H9 (cell line): ENCODE measurements around the gene POR. TPM values are rescaled to one million over a fixed set of nuclear protein-coding genes. Genes with fewer than 3 reads are reported as not detected.

ENCODE experiments used
- DNase-seq: peaks from one replicate; pipeline ENCODE4 v3.0.0-alpha.2; 2017
- H2AFZ ChIP-seq: one replicate; pipeline ENCODE4 v1.6.1; 2013; ENCODE audit warnings: mild to moderate bottlenecking, low read length, control low read depth, moderate library complexity
- H2AK5ac ChIP-seq: 2 replicates; pipeline ENCODE4 v1.6.1; 2013; ENCODE audit warnings: low read length, control low read depth, mixed read lengths; ENCODE audit not compliant: insufficient read length
- H2BK120ac ChIP-seq: one replicate; pipeline ENCODE4 v1.6.1; 2013; ENCODE audit warnings: low read depth, mild to moderate bottlenecking, low read length, control low read depth, inconsistent platforms; ENCODE audit not compliant: poor library complexity, severe bottlenecking
- H2BK12ac ChIP-seq: 2 replicates; pipeline ENCODE4 v1.6.1; 2013; ENCODE audit warnings: low read length, control low read depth, mixed read lengths, low read depth; ENCODE audit not compliant: insufficient read length
- H2BK15ac ChIP-seq: 2 replicates; pipeline ENCODE4 v1.6.1; 2013; ENCODE audit warnings: low read depth, low read length, control low read depth
- H2BK20ac ChIP-seq: one replicate; pipeline ENCODE4 v1.6.1; 2013; ENCODE audit warnings: low read depth, mild to moderate bottlenecking, low read length, control low read depth, inconsistent platforms; ENCODE audit not compliant: poor library complexity, severe bottlenecking
- H2BK5ac ChIP-seq: 2 replicates; pipeline ENCODE4 v1.6.1; 2013; ENCODE audit warnings: low read length, control low read depth, mixed read lengths; ENCODE audit not compliant: insufficient read length
- H3K14ac ChIP-seq: 2 replicates; pipeline ENCODE4 v1.6.1; 2013; ENCODE audit warnings: low read length, control low read depth; ENCODE audit not compliant: insufficient read depth
- H3K18ac ChIP-seq: 2 replicates; pipeline ENCODE4 v1.6.1; 2013; ENCODE audit warnings: low read depth, mild to moderate bottlenecking, mixed read lengths, low read length, control low read depth; ENCODE audit not compliant: insufficient read length
- H3K23ac ChIP-seq: 2 replicates; pipeline ENCODE4 v1.6.1; 2013; ENCODE audit warnings: low read length, control low read depth, mixed read lengths, low read depth; ENCODE audit not compliant: insufficient read length
- H3K23me2 ChIP-seq: 2 replicates; pipeline ENCODE4 v1.6.1; 2013; ENCODE audit warnings: low read depth, mild to moderate bottlenecking, mixed read lengths, low read length, control low read depth; ENCODE audit not compliant: insufficient read length, poor library complexity, severe bottlenecking
- H3K27ac ChIP-seq: 2 replicates; pipeline ENCODE4 v1.5.1; 2013; ENCODE audit warnings: low read length, control low read depth, mixed read lengths, low read depth; ENCODE audit not compliant: insufficient read length
- H3K27me3 ChIP-seq: 2 replicates; pipeline ENCODE4 v1.6.1; 2013; ENCODE audit warnings: low read length, control low read depth, inconsistent platforms; ENCODE audit not compliant: insufficient read depth
- H3K4ac ChIP-seq: 2 replicates; pipeline ENCODE4 v1.6.1; 2013; ENCODE audit warnings: low read depth, mild to moderate bottlenecking, control low read depth, inconsistent platforms, low read length, moderate library complexity
- H3K4me1 ChIP-seq: 2 replicates; pipeline ENCODE4 v1.6.1; 2013; ENCODE audit warnings: low read length, control low read depth, inconsistent platforms; ENCODE audit not compliant: insufficient read depth
- H3K4me2 ChIP-seq: 2 replicates; pipeline ENCODE4 v1.6.1; 2013; ENCODE audit warnings: low read length, control low read depth, mixed read lengths; ENCODE audit not compliant: insufficient read length, insufficient read depth
- H3K56ac ChIP-seq: 2 replicates; pipeline ENCODE4 v1.6.1; 2013; ENCODE audit warnings: low read depth, mild to moderate bottlenecking, mixed read lengths, low read length, control low read depth; ENCODE audit not compliant: insufficient read length
- H3K79me1 ChIP-seq: 2 replicates; pipeline ENCODE4 v1.6.1; 2013; ENCODE audit warnings: low read depth, mild to moderate bottlenecking, moderate library complexity, low read length, control low read depth, inconsistent platforms; ENCODE audit not compliant: insufficient read depth, poor library complexity, severe bottlenecking
- H3K79me2 ChIP-seq: 2 replicates; pipeline ENCODE4 v1.6.1; 2013; ENCODE audit warnings: low read length, control low read depth, inconsistent platforms; ENCODE audit not compliant: insufficient read depth
- H3K9ac ChIP-seq: 2 replicates; pipeline ENCODE4 v1.6.1; 2013; ENCODE audit warnings: low read length, control low read depth, mixed read lengths; ENCODE audit not compliant: insufficient read length; ENCODE audit errors: extremely low read depth
- H3K9me3 ChIP-seq: one replicate; pipeline ENCODE4 v1.6.1; 2013; ENCODE audit warnings: low read depth, low read length, inconsistent platforms; ENCODE audit not compliant: control insufficient read depth
- H3T11ph ChIP-seq: one replicate; pipeline ENCODE4 v1.6.1; 2013; ENCODE audit warnings: mild to moderate bottlenecking, low read length, control low read depth, inconsistent platforms
- H4K20me1 ChIP-seq: one replicate; pipeline ENCODE4 v1.6.1; 2013; ENCODE audit not compliant: control insufficient read depth, insufficient read length, insufficient read depth
- H4K5ac ChIP-seq: 2 replicates; pipeline ENCODE4 v1.6.1; 2013; ENCODE audit warnings: low read depth, mild to moderate bottlenecking, mixed read lengths, low read length, control low read depth; ENCODE audit not compliant: insufficient read length
- H4K8ac ChIP-seq: replicated peaks from 2 replicates; pipeline ENCODE4 v1.6.1; 2013; ENCODE audit warnings: low read length, control low read depth, mixed read lengths, low read depth; ENCODE audit not compliant: insufficient read length
- H4K91ac ChIP-seq: 2 replicates; pipeline ENCODE4 v1.6.1; 2013; ENCODE audit warnings: low read depth, mild to moderate bottlenecking, moderate library complexity, mixed read lengths, low read length, control low read depth; ENCODE audit not compliant: insufficient read length
- H3K27ac Mint-ChIP-seq, 3 experiments: 2 replicates in 2 of 3; 3 replicates in 1 of 3; pipeline ENCODE4 v1.8.0; 2020 to 2021; ENCODE audit warnings: mixed read lengths in 3 of 3, mild to moderate bottlenecking in 1 of 3, moderate library complexity in 1 of 3
- H3K27me3 Mint-ChIP-seq: 2 replicates; pipeline ENCODE4 v1.8.0; 2021; ENCODE audit warnings: low read depth, mild to moderate bottlenecking, moderate library complexity, mixed read lengths
- H3K36me3 Mint-ChIP-seq, 3 experiments: 2 replicates in 2 of 3; 3 replicates in 1 of 3; pipeline ENCODE4 v1.8.0; 2020 to 2021; ENCODE audit warnings: low read depth in 3 of 3, mixed read lengths in 3 of 3; ENCODE audit not compliant: insufficient read depth in 1 of 3
- H3K4me1 Mint-ChIP-seq, 2 experiments: 2 replicates each; pipeline ENCODE4 v1.8.0; 2020; ENCODE audit warnings: mixed read lengths in 2 of 2
- H3K4me3 Mint-ChIP-seq, 2 experiments: 2 replicates in 1 of 2; 3 replicates in 1 of 2; pipeline ENCODE4 v1.8.0; 2020 to 2021; ENCODE audit warnings: mild to moderate bottlenecking in 2 of 2, mixed read lengths in 2 of 2, moderate library complexity in 1 of 2
- H3K9me3 Mint-ChIP-seq, 2 experiments: 2 replicates in 1 of 2; 3 replicates in 1 of 2; pipeline ENCODE4 v1.8.0; 2020; ENCODE audit warnings: mild to moderate bottlenecking in 2 of 2, mixed read lengths in 2 of 2, moderate library complexity in 1 of 2
- CTCF ChIP-seq: fragments of 200-600 bp; sonication (generic); conservative IDR thresholded peaks from 3 replicates; pipeline ENCODE4 v1.8.0; 2021; ENCODE audit warnings: antibody characterized with exemption, mild to moderate bottlenecking
- WGBS: extraction: QIAGEN DNeasy Blood & Tissue Kit; methylation state at CpG from one replicate; pipeline ENCODE4 v1.1.7; 2013; ENCODE audit warnings: missing lambda C conversion rate, low lambda C conversion rate, mixed read lengths; ENCODE audit not compliant: insufficient read length; ENCODE audit errors: extremely low coverage; 5-methylcytosine and 5-hydroxymethylcytosine counted together
- total RNA-seq: library from RNA; stranded (reverse); gene quantifications from 2 replicates; pipeline ENCODE4 v1.2.1, GENCODE V29; 2021

The POR gene
- total RNA-seq, 1 experiment from 2014 or later, result 128 TPM

- DNase-seq, result no peak
- Histone ChIP-seq H3K23me2 (peaks cover 8% of the 10 kb centered on the region), H2AFZ (no peak overlapping the region), H4K20me1 (no peaks in the 10 kb centered on the region), H3K79me2 (peaks cover 16% of the 10 kb centered on the region; the same call in 1 of the 2 replicates), H2BK15ac (no peak overlapping the region), H3K4me1 (no peaks in the 10 kb centered on the region), H3K9ac (no peak overlapping the region), H3K18ac (no peak overlapping the region), H2BK120ac (no peak overlapping the region), H2AK5ac (no peak overlapping the region), H2BK12ac (no peak overlapping the region), H4K91ac (no peak overlapping the region), H4K8ac (no peak overlapping the region), H3K4ac (no peak overlapping the region), H3K79me1 (peaks cover 6% of the 10 kb centered on the region), H3K27me3 (no peaks in the 10 kb centered on the region), H3K9me3 (no peaks in the 10 kb centered on the region), H3K14ac (no peak overlapping the region), H3K4me2 (peak overlapping the region; percentile 80), H2BK20ac (no peak overlapping the region), H3K23ac (no peak overlapping the region), H4K5ac (no peak overlapping the region), H3K56ac (no peak overlapping the region), H2BK5ac (no peak overlapping the region), H3T11ph (no peak overlapping the region), H3K27ac (no peak overlapping the region)
- H3K27me3 Mint-ChIP-seq, result no peaks in the 10 kb centered on the region; the same call in 1 of the 2 replicates
- WGBS, result no CpG with 5 or more reads among the region's 5 CpGs
- TF ChIP-seq CTCF, result no peak
- peaks cover 0 to 4% (median 3%) of the 10 kb centered on the region in 3 experiments; a peak in 3 of 7 replicates for H3K36me3 Mint-ChIP-seq
- peaks cover 32 to 39% of the 10 kb centered on the region in 2 experiments for H3K4me1 Mint-ChIP-seq
- H3K27ac Mint-ChIP-seq, result no peak overlapping the region
- H3K9me3 Mint-ChIP-seq, result no peaks in the 10 kb centered on the region; a peak in 1 of 5 replicates
- peak overlapping the region; percentile 83 to 92 for H3K4me3 Mint-ChIP-seq
Observed at GRCh38 chr7:75916259-75916658, 1.3 kb downstream of the POR start.
